Hematopoietic multipotent progenitor cell treated with erythropoietin and hydrocortisone succinate and interleukin-3 and kit ligand, for 6 days (in vitro differentiated cells): ENCODE results near the gene NAP1L3.

ENCODE experiments used
- DNase-seq: peaks from one replicate; pipeline ENCODE4 v3.0.0-alpha.2; 2015

NAP1L3 gene

GRCh38 chrX:93673056-93673868 lies at the start of gene NAP1L3:
TSS of gene NAP1L3 (minus strand) at chrX:93673578. CDS start at chrX:93673304, 274 bp downstream.
- DNase-seq: peak; percentile 61

GRCh38 chrX:93711076-93711475 lies 37.7 kb upstream of the NAP1L3 start:
- DNase-seq: no peak

- DNase-seq: no peak
These were observed 30.3 kb upstream of the NAP1L3 start for GRCh38 chrX:93703701-93704100.

GRCh38 chrX:93695981-93696380 lies 22.6 kb upstream of the NAP1L3 start:
- DNase-seq: no peak

- no peak for DNase-seq
These were observed 492 bp upstream of the NAP1L3 start, which contains the start of gene FAM133A for GRCh38 chrX:93673869-93674271. TSS of gene FAM133A (plus strand) at chrX:93674206. CDS start at chrX:93709420, 35,214 bp downstream.

GRCh38 chrX:93660575-93660974 lies 12.8 kb downstream of the NAP1L3 start:
- no peak for DNase-seq

GRCh38 chrX:93649381-93649780 lies 24.0 kb downstream of the NAP1L3 start:
- no peak for DNase-seq

GRCh38 chrX:93637591-93637990 lies 35.8 kb downstream of the NAP1L3 start:
- no peak for DNase-seq
